BJ (cell line): ENCODE data around the gene CHST11. TPM values are rescaled to one million over a fixed set of nuclear protein-coding genes. Genes with fewer than 3 reads are reported as not detected.

Experiments used
- CTCF ChIA-PET: fragments of 350-600 bp; formaldehyde crosslinking; extraction: SDS; loops from one replicate; lab custom pipeline; 2021; ENCODE audit warnings: antibody characterized with exemption, inconsistent platforms; lab: Yijun Ruan, JAX
- POLR2A ChIA-PET: fragments of 300-600 bp; sonication (Branson Sonifier 250); formaldehyde crosslinking; extraction: SDS; loops from one replicate; lab custom pipeline; 2021; ENCODE audit warnings: antibody characterized with exemption; lab: Charles Lee
- DNase-seq: peaks from one replicate; pipeline ENCODE4 v3.0.0-alpha.2; 2011; ENCODE audit warnings: low read depth
- H3K27me3 ChIP-seq: 2 replicates; pipeline ENCODE4 v1.6.0; 2011; ENCODE audit warnings: low read length; ENCODE audit not compliant: control insufficient read depth, insufficient read depth
- H3K36me3 ChIP-seq: 2 replicates; pipeline ENCODE4 v1.5.1; 2011; ENCODE audit warnings: low read length; ENCODE audit not compliant: control insufficient read depth, insufficient read depth
- H3K4me3 ChIP-seq: 2 replicates; pipeline ENCODE4 v1.5.1; 2011; ENCODE audit warnings: low read depth, mild to moderate bottlenecking, control low read depth, low read length
- polyA plus RNA-seq: library from polyadenylated mRNA; depleted of rRNA; stranded (reverse); fragments of >200 nt; gene quantifications from 2 replicates; pipeline ENCODE4 v1.2.3, GENCODE V29; 2011
- TF ChIP-seq, protein P1 (sequence below): IDR thresholded peaks from 2 replicates; pipeline ENCODE4 v1.5.1; 2011; ENCODE audit warnings: low read depth, mild to moderate bottlenecking, control low read depth, inconsistent platforms, low read length, moderate library complexity; ENCODE audit not compliant: insufficient read depth

Gene CHST11
- polyA plus RNA-seq, 1 experiment, result 7.3 TPM

DNA sequence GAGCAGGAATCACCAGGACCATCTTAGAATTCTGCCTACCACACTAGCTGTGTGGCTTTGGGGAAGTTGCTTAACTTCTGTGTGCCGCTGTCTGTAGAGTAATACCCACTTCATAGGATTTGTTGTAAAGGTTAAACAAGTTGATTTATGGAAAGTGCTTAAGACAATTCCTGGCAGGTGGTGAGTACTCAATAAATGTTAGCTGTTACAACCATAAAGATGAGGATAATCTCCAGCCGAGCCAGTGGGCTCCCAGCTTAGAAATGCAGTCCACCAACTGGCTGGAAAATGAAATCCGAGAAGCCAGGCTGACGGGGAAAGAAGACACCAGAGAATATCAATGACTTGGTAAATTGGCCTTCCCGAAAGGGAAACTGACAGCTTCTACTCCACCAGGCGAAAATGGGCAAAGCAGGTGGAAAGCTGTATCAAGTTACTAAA lies 173.5 kb downstream of the CHST11 start:
- TF ChIP-seq, protein P1, sequence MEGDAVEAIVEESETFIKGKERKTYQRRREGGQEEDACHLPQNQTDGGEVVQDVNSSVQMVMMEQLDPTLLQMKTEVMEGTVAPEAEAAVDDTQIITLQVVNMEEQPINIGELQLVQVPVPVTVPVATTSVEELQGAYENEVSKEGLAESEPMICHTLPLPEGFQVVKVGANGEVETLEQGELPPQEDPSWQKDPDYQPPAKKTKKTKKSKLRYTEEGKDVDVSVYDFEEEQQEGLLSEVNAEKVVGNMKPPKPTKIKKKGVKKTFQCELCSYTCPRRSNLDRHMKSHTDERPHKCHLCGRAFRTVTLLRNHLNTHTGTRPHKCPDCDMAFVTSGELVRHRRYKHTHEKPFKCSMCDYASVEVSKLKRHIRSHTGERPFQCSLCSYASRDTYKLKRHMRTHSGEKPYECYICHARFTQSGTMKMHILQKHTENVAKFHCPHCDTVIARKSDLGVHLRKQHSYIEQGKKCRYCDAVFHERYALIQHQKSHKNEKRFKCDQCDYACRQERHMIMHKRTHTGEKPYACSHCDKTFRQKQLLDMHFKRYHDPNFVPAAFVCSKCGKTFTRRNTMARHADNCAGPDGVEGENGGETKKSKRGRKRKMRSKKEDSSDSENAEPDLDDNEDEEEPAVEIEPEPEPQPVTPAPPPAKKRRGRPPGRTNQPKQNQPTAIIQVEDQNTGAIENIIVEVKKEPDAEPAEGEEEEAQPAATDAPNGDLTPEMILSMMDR, result no peak
- Histone ChIP-seq H3K27me3 (no peaks in the 10 kb centered on the region), H3K4me3 (no peak overlapping the region), H3K36me3 (no peaks in the 10 kb centered on the region)
- ChIA-PET POLR2A (no interaction called here), CTCF (interaction anchor here (0.7 to 1.1 kb wide), 2 partner anchors 10 to 138 kb away, joined by 3 to 4 read pairs; no protein-coding TSS in a partner anchor)
- DNase-seq, result no peak

DNA sequence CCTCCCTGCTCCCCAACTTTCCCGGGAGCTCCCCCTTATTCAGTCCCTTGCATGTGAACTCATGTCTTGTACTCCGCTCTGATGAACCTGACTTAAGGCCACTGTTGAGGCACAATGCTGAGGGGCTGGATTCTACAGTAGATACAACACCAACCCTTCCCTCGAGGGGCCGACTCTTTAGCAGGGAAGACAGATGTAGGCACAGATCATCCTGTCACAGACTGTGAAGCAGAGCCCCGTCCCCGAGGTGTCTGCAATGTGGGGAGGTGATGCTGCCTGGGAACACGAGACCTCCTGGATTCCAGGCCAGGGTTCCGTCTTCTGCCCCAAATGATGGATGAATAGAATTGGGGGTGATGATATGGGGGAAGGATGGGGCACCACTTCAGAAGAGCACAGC lies 175.1 kb downstream of the CHST11 start:
- ChIA-PET POLR2A (no interaction called here), CTCF (interaction anchor here (1.5 kb wide), 1 partner anchor 9 kb away, joined by 4 read pairs; no protein-coding TSS in a partner anchor)
- Histone ChIP-seq H3K27me3 (no peaks in the 10 kb centered on the region), H3K36me3 (no peaks in the 10 kb centered on the region), H3K4me3 (no peak overlapping the region)
- TF ChIP-seq, protein P1, result no peak
- no peak for DNase-seq

DNA sequence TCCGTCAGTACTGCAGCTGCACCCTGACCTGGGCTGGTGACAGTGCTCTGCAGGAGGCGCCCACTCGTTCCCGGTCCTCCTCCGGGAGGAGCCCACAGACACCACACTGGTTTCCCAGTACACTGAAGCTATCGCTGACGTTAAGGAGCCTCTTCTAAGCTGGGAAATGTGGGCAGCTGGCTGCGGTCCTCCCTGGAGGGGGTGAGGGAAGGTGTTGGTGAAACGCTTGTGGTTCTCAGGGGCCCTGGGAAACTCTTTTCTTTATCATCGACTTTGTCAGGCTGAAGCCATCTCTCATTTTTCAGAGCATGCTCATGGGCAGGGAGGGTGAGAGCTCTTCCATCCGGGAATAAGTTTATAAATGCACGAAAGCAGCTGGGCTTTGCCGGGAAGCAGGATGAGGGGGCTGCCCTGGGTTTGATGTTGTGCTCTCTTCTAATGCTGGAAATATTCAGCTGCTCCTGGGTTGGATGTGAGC lies 176.0 kb downstream of the CHST11 start:
- ChIA-PET POLR2A (interaction anchor here (0.5 kb wide), 1 partner anchor 175 kb away, joined by 8 read pairs; no protein-coding TSS in a partner anchor), CTCF (interaction anchor here (0.6 to 1.5 kb wide), 2 partner anchors 8 to 9 kb away, joined by 3 to 4 read pairs; no protein-coding TSS in a partner anchor)
- TF ChIP-seq, protein P1, result no peak
- no peak for DNase-seq
- H3K27me3 ChIP-seq, result no peaks in the 10 kb centered on the region
- H3K4me3 ChIP-seq, result no peak overlapping the region
- no peaks in the 10 kb centered on the region for H3K36me3 ChIP-seq

DNA sequence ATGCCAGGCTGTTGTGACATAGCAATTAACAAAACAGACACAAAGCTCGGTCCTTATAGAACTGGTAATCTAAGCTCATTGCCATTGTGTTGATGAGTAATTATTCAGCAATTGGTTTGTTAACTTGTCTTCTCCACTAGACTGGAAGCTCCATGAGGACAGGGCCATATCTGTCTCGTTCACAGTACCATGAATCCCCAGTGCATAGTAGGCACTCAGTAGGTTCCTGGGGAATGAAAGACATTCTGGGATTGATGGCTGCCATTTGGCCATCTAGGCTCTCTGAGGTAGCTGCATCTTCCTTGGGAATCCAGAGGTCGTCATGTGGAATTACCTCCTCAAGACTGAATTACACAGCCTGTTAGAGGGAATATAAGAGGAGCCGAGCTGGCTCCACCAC lies 177.3 kb downstream of the CHST11 start:
- no peak for DNase-seq
- TF ChIP-seq, protein P1, result no peak
- CTCF ChIA-PET, result no interaction called here

DNA sequence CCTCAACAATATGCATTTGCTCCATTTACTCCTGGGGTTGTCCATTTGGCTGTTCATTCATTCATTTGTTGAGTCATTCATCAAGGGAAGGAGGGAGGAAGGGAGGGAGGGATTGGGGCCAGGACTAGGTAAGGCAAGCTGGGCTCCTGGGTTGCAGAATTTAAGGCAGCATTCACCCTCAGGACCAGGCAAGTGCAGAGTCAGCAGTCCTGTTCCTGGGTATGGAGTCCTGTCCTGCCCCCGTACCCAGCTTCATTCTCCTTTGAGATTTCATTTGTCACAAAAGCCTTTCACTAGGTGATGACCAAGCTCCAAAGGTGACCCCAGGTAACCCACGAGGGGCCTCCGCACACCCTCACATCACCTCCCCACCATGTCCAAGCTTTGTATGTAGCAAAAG lies 178.1 kb downstream of the CHST11 start:
- POLR2A ChIA-PET, result no interaction called here
- TF ChIP-seq, protein P1, result no peak
- CTCF ChIA-PET, result no interaction called here
- no peaks in the 10 kb centered on the region for H3K36me3 ChIP-seq
- no peak overlapping the region for H3K4me3 ChIP-seq
- H3K27me3 ChIP-seq, result no peaks in the 10 kb centered on the region
- DNase-seq, result no peak

More for the DNA sequence above, 177.3 kb downstream of the CHST11 start:
- Histone ChIP-seq H3K36me3 (no peaks in the 10 kb centered on the region), H3K27me3 (no peaks in the 10 kb centered on the region), H3K4me3 (no peak overlapping the region)
- POLR2A ChIA-PET, result no interaction called here
